Osteoblast (primary cell): ENCODE data around the gene KLHL36. TPM values are rescaled to one million over a fixed set of nuclear protein-coding genes. Genes with fewer than 3 reads are reported as not detected.

ENCODE experiments used
- DNase-seq: peaks from one replicate; pipeline ENCODE4 v3.0.0; 2011; ENCODE audit warnings: low spot score, mixed read lengths; ENCODE audit not compliant: insufficient read length; ENCODE audit errors: missing footprints
- H2AFZ ChIP-seq: 2 replicates; pipeline ENCODE4 v1.6.0; 2011; ENCODE audit warnings: mild to moderate bottlenecking, low read length
- H3K27ac ChIP-seq: 2 replicates; pipeline ENCODE4 v1.5.1; 2011; ENCODE audit warnings: mild to moderate bottlenecking, low read depth, low read length, moderate library complexity
- H3K27me3 ChIP-seq: 2 replicates; pipeline ENCODE4 v1.6.0; 2012; ENCODE audit warnings: mild to moderate bottlenecking, control low read depth, inconsistent platforms, low read length, moderate library complexity; ENCODE audit not compliant: insufficient read depth
- H3K36me3 ChIP-seq: 2 replicates; pipeline ENCODE4 v1.5.1; 2011; ENCODE audit warnings: mild to moderate bottlenecking, low read length, control low read depth, moderate library complexity; ENCODE audit not compliant: insufficient read depth
- H3K4me1 ChIP-seq: 2 replicates; pipeline ENCODE4 v1.5.1; 2011; ENCODE audit warnings: mild to moderate bottlenecking, low read length, control low read depth, moderate library complexity; ENCODE audit not compliant: insufficient read depth
- H3K4me2 ChIP-seq: 2 replicates; pipeline ENCODE4 v1.6.0; 2011; ENCODE audit warnings: mild to moderate bottlenecking, low read length; ENCODE audit not compliant: insufficient read depth
- H3K4me3 ChIP-seq: fragments of 200-600 bp; sonication (generic); 3 replicates; pipeline ENCODE4 v1.5.1; 2012; ENCODE audit warnings: mild to moderate bottlenecking, low read length, inconsistent platforms; ENCODE audit not compliant: insufficient read depth
- H3K79me2 ChIP-seq: 2 replicates; pipeline ENCODE4 v1.6.0; 2012; ENCODE audit warnings: mild to moderate bottlenecking, low read length, control low read depth, inconsistent platforms; ENCODE audit not compliant: insufficient read depth
- H3K9me3 ChIP-seq: 2 replicates; pipeline ENCODE4 v1.5.1; 2011; ENCODE audit warnings: low read depth, low read length, control low read depth
- H4K20me1 ChIP-seq: 2 replicates; pipeline ENCODE4 v1.6.0; 2012; ENCODE audit warnings: mild to moderate bottlenecking, low read length, control low read depth; ENCODE audit not compliant: insufficient read depth
- total RNA-seq: library from RNA; depleted of rRNA; stranded (reverse); fragments of >200 nt; gene quantifications from 2 replicates; pipeline ENCODE4 v1.2.3, GENCODE V29; 2012
- TF ChIP-seq, protein P1 (sequence below): IDR thresholded peaks from 2 replicates; pipeline ENCODE4 v1.5.1; 2011; ENCODE audit warnings: mild to moderate bottlenecking, low read depth, low read length, moderate library complexity; ENCODE audit errors: extremely low read depth

KLHL36 gene
- total RNA-seq, 1 donor, result 69.1 TPM

DNA sequence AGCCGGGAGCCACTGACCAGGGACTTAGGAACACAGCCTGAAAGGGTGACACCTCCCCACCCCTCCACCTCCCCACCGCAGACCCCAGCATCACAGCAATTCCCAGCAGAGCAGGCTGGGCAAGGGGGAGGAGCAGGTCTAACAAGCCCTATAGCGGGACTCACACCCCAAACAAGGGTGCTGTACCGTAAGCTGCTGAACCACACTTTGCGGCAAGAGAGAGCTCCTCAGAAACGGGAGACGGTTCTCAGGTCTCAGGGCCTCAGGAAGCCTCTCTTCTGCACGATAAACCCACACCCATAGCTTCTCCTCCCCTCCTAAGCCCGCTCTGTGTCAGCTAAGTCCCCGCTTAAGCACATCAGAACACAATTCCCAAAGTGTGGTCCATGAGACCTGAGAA, 18.7 kb upstream of the KLHL36 start:
- H3K4me2 ChIP-seq, result no peak overlapping the region
- H4K20me1 ChIP-seq, result no peaks in the 10 kb centered on the region
- no peaks in the 10 kb centered on the region for H3K9me3 ChIP-seq
- no peak overlapping the region for H3K27ac ChIP-seq
- H3K4me1 ChIP-seq, result peaks cover 5% of the 10 kb centered on the region
- H3K4me3 ChIP-seq, result no peak overlapping the region
- H3K79me2 ChIP-seq, result no peaks in the 10 kb centered on the region
- H3K27me3 ChIP-seq, result no peaks in the 10 kb centered on the region
- H2AFZ ChIP-seq, result no peak overlapping the region
- DNase-seq, result no peak
- no peaks in the 10 kb centered on the region for H3K36me3 ChIP-seq
- TF ChIP-seq, protein P1, sequence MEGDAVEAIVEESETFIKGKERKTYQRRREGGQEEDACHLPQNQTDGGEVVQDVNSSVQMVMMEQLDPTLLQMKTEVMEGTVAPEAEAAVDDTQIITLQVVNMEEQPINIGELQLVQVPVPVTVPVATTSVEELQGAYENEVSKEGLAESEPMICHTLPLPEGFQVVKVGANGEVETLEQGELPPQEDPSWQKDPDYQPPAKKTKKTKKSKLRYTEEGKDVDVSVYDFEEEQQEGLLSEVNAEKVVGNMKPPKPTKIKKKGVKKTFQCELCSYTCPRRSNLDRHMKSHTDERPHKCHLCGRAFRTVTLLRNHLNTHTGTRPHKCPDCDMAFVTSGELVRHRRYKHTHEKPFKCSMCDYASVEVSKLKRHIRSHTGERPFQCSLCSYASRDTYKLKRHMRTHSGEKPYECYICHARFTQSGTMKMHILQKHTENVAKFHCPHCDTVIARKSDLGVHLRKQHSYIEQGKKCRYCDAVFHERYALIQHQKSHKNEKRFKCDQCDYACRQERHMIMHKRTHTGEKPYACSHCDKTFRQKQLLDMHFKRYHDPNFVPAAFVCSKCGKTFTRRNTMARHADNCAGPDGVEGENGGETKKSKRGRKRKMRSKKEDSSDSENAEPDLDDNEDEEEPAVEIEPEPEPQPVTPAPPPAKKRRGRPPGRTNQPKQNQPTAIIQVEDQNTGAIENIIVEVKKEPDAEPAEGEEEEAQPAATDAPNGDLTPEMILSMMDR, result no peak

DNA sequence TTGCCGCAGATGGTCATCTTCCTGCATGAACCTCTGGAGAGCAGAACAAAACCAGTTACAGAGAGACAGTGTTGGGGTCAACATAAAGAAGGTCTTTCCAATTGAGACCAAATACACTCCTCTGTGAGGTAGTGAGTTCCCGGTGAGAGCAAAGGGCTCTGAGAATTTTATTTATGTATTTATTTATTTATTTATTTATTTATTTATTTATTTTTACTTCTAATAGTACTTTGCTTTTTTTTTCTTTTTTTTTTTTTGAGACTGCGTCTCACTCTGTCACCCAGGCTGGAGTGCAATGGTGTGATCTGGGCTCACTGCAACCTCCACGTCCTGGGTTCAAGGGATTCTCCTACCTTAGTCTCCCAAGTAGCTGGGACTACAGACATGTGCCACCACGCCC, 18.3 kb upstream of the KLHL36 start:
- H3K27ac ChIP-seq, result no peak overlapping the region
- H3K36me3 ChIP-seq, result no peaks in the 10 kb centered on the region
- no peak overlapping the region for H3K4me3 ChIP-seq
- H2AFZ ChIP-seq, result no peak overlapping the region
- H4K20me1 ChIP-seq, result no peaks in the 10 kb centered on the region
- no peaks in the 10 kb centered on the region for H3K9me3 ChIP-seq
- H3K4me1 ChIP-seq, result peaks cover 5% of the 10 kb centered on the region
- H3K27me3 ChIP-seq, result no peaks in the 10 kb centered on the region
- TF ChIP-seq, protein P1, result no peak
- H3K79me2 ChIP-seq, result no peaks in the 10 kb centered on the region
- DNase-seq, result no peak
- no peak overlapping the region for H3K4me2 ChIP-seq

DNA sequence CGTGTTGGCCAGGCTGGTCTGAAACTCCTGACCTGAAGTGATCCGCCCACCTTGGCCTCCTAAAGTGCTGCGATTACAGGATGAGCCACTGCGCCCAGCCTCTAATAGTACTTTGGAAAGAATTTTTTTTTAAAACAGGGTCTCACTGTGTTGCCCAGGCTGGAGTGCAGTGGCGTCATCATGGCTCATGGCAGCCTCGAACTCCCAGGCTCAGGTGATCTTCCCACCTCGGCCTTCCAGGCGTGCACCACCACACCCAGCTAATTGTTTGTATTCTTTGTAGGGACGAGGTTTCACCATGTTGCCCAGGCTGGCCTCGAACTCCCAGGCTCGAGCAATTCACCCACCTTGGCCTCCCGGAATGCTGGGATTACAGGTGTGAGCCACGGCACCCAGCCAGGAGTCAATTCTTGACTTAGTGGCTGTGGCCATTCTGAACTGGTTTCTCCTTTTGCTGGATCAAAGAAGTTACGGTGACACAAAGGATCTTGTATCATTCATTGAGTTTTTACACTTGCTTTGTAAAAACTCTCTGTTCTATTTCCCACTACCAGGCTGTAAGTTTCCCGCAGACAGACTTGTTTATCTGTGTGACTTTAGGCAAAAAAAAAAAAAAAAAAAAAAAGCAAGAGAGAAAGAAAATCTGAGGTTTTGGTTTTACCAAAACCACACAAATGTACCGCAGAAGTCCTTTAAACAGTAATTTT, 17.7 kb upstream of the KLHL36 start:
- DNase-seq, result no peak

DNA sequence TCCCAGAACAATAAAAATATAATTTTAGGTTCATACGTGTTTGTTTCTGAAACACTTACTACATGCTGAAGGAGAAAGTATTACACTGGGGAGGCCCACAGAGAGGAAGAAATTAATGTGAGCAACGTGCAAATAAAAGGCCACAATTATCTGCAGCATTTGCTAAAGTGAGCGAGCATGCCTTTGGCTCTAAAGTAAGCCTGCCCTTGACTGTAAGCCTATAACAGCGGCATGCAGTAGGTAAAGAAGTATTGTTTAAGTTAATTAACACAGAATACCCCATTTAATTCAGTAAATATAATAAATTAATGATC, 17.2 kb upstream of the KLHL36 start:
- no peaks in the 10 kb centered on the region for H3K36me3 ChIP-seq
- peaks cover 8% of the 10 kb centered on the region for H3K4me1 ChIP-seq

More for the DNA sequence above, 17.7 kb upstream of the KLHL36 start:
- no peaks in the 10 kb centered on the region for H3K36me3 ChIP-seq
- no peaks in the 10 kb centered on the region for H3K9me3 ChIP-seq
- H2AFZ ChIP-seq, result no peak overlapping the region
- no peak overlapping the region for H3K27ac ChIP-seq
- H3K4me3 ChIP-seq, result no peak overlapping the region
- no peaks in the 10 kb centered on the region for H4K20me1 ChIP-seq
- no peaks in the 10 kb centered on the region for H3K79me2 ChIP-seq
- H3K27me3 ChIP-seq, result no peaks in the 10 kb centered on the region
- TF ChIP-seq, protein P1, result no peak
- H3K4me1 ChIP-seq, result peaks cover 6% of the 10 kb centered on the region
- H3K4me2 ChIP-seq, result no peak overlapping the region

More for the DNA sequence above, 17.2 kb upstream of the KLHL36 start:
- Histone ChIP-seq H2AFZ (no peak overlapping the region), H3K79me2 (no peaks in the 10 kb centered on the region), H3K4me2 (no peak overlapping the region), H3K27me3 (no peaks in the 10 kb centered on the region), H3K27ac (no peak overlapping the region), H3K9me3 (no peaks in the 10 kb centered on the region), H4K20me1 (no peaks in the 10 kb centered on the region), H3K4me3 (no peak overlapping the region)
- DNase-seq, result no peak
- TF ChIP-seq, protein P1, result no peak
